Measurements from ENCODE around the gene ARL15.

- TF ChIP-seq YY1 (IDR thresholded peaks at IDR 0.05; ENCODE audit: low read depth): no peak
- TF ChIP-seq EGR1 (IDR thresholded peaks at IDR 0.05): no peak
- no peak for TF ChIP-seq CREB1 (IDR thresholded peaks at IDR 0.05; ENCODE audit: low read depth)
- no peak for TF ChIP-seq EP300 (IDR thresholded peaks at IDR 0.05; ENCODE audit: borderline replicate concordance)
- TF ChIP-seq NFIC (IDR thresholded peaks at IDR 0.05): no peak
- no peak for TF ChIP-seq TEAD4 (IDR thresholded peaks at IDR 0.05)
- TF ChIP-seq RAD21 (IDR thresholded peaks at IDR 0.05; ENCODE audit: low read depth): no peak
- TF ChIP-seq MAX (IDR thresholded peaks at IDR 0.05): no peak
- TF ChIP-seq CEBPB (IDR thresholded peaks at IDR 0.05): no peak
- no peak for TF ChIP-seq TAF1 (IDR thresholded peaks at IDR 0.05; ENCODE audit: low read depth)
- TF ChIP-seq, protein P1, sequence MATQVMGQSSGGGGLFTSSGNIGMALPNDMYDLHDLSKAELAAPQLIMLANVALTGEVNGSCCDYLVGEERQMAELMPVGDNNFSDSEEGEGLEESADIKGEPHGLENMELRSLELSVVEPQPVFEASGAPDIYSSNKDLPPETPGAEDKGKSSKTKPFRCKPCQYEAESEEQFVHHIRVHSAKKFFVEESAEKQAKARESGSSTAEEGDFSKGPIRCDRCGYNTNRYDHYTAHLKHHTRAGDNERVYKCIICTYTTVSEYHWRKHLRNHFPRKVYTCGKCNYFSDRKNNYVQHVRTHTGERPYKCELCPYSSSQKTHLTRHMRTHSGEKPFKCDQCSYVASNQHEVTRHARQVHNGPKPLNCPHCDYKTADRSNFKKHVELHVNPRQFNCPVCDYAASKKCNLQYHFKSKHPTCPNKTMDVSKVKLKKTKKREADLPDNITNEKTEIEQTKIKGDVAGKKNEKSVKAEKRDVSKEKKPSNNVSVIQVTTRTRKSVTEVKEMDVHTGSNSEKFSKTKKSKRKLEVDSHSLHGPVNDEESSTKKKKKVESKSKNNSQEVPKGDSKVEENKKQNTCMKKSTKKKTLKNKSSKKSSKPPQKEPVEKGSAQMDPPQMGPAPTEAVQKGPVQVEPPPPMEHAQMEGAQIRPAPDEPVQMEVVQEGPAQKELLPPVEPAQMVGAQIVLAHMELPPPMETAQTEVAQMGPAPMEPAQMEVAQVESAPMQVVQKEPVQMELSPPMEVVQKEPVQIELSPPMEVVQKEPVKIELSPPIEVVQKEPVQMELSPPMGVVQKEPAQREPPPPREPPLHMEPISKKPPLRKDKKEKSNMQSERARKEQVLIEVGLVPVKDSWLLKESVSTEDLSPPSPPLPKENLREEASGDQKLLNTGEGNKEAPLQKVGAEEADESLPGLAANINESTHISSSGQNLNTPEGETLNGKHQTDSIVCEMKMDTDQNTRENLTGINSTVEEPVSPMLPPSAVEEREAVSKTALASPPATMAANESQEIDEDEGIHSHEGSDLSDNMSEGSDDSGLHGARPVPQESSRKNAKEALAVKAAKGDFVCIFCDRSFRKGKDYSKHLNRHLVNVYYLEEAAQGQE (IDR thresholded peaks at IDR 0.05; ENCODE audit: low read depth): no peak
- TF ChIP-seq, protein P2, sequence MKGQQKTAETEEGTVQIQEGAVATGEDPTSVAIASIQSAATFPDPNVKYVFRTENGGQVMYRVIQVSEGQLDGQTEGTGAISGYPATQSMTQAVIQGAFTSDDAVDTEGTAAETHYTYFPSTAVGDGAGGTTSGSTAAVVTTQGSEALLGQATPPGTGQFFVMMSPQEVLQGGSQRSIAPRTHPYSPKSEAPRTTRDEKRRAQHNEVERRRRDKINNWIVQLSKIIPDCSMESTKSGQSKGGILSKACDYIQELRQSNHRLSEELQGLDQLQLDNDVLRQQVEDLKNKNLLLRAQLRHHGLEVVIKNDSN (IDR thresholded peaks at IDR 0.05): no peak
- no peak for TF ChIP-seq FOXM1 (IDR thresholded peaks at IDR 0.05; ENCODE audit: borderline replicate concordance, low read depth)
Measured at GRCh38 chr5:54150841-54151240, 159.5 kb downstream of the ARL15 start.

All from Ishikawa (cell line).